ENCODE data around the gene PRSS1.

DNA sequence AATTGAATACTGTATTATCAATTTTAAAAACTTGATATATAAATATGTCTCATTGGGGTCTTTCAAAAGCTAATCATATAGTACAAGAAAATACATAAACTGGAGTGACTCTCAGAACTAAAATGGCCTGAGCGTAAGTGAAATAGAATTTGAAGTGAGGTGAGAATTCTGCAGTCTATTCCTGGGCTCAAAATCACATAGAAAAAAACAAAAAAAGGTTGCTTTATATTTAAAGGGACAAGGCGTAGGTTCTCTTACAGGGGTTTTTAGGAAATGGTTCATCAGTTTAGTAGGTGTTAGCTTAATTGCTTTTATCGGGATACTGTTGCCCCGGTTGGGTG lies 36.7 kb upstream of the PRSS1 start:
- TF ChIP-seq, protein P1, sequence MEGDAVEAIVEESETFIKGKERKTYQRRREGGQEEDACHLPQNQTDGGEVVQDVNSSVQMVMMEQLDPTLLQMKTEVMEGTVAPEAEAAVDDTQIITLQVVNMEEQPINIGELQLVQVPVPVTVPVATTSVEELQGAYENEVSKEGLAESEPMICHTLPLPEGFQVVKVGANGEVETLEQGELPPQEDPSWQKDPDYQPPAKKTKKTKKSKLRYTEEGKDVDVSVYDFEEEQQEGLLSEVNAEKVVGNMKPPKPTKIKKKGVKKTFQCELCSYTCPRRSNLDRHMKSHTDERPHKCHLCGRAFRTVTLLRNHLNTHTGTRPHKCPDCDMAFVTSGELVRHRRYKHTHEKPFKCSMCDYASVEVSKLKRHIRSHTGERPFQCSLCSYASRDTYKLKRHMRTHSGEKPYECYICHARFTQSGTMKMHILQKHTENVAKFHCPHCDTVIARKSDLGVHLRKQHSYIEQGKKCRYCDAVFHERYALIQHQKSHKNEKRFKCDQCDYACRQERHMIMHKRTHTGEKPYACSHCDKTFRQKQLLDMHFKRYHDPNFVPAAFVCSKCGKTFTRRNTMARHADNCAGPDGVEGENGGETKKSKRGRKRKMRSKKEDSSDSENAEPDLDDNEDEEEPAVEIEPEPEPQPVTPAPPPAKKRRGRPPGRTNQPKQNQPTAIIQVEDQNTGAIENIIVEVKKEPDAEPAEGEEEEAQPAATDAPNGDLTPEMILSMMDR (conservative IDR thresholded peaks at IDR 0.05 in 1 of 2, IDR thresholded peaks at IDR 0.05 in 1 of 2; ENCODE audit: extremely low read depth in 1 of 2, insufficient read depth in 1 of 2, low read depth in 1 of 2, low read length in 2 of 2), result no peak
- no peak for TF ChIP-seq EZH2 (IDR thresholded peaks at IDR 0.05; ENCODE audit: borderline replicate concordance, low read length)

All from mammary epithelial cell (primary cell).